H1 (cell line): ENCODE data around the gene DEDD2. TPM values are rescaled to one million over a fixed set of nuclear protein-coding genes. Genes with fewer than 3 reads are reported as not detected.

Experiments
- CTCF ChIA-PET: fragments of 300-600 bp; sonication (Branson Sonifier 250); formaldehyde crosslinking; loops from one replicate; lab custom pipeline; 2021; ENCODE audit not compliant: partially characterized antibody; lab: Charles Lee
- POLR2A ChIA-PET: fragments of 300-600 bp; sonication (Branson Sonifier 250); formaldehyde crosslinking; loops from one replicate; lab custom pipeline; 2021; ENCODE audit warnings: inconsistent platforms; ENCODE audit not compliant: partially characterized antibody; lab: Charles Lee
- DNase-seq, 2 experiments: peaks; one replicate each; pipeline versions ENCODE4 v3.0.0 to v3.0.0-alpha.2; 2010 to 2022; ENCODE audit warnings: low spot score in 2 of 2, low read depth in 1 of 2, mixed read lengths in 1 of 2
- FAIRE-seq: peaks from 2 replicates; lab custom pipeline; 2011; peaks lifted over from hg19 to GRCh38; lab: Jason Lieb, UNC
- H2AFZ ChIP-seq: 2 replicates; pipeline ENCODE4 v1.8.1; 2012; ENCODE audit warnings: low read length, inconsistent platforms
- H2AK5ac ChIP-seq: 2 replicates; pipeline ENCODE4 v1.6.1; 2013; ENCODE audit warnings: low read depth, low read length
- H2BK120ac ChIP-seq: replicated peaks from 2 replicates; pipeline ENCODE3; 2013; ENCODE audit warnings: low read depth, low read length, inconsistent platforms
- H2BK12ac ChIP-seq: 2 replicates; pipeline ENCODE4 v1.6.1; 2013; ENCODE audit warnings: low read depth, low read length
- H2BK15ac ChIP-seq: 2 replicates; pipeline ENCODE4 v1.6.1; 2013; ENCODE audit warnings: low read length
- H2BK20ac ChIP-seq: 2 replicates; pipeline ENCODE4 v1.6.1; 2013; ENCODE audit warnings: low read length
- H2BK5ac ChIP-seq: 2 replicates; pipeline ENCODE4 v1.6.1; 2013; ENCODE audit warnings: low read depth, low read length
- H3K14ac ChIP-seq: 2 replicates; pipeline ENCODE4 v1.6.1; 2013; ENCODE audit warnings: inconsistent platforms; ENCODE audit not compliant: insufficient read length
- H3K18ac ChIP-seq: 2 replicates; pipeline ENCODE4 v1.6.1; 2013; ENCODE audit warnings: low read length; ENCODE audit errors: extremely low read depth
- H3K23ac ChIP-seq: 2 replicates; pipeline ENCODE4 v1.6.1; 2013; ENCODE audit warnings: inconsistent platforms; ENCODE audit not compliant: insufficient read length
- H3K23me2 ChIP-seq: 2 replicates; pipeline ENCODE4 v1.6.1; 2013; ENCODE audit warnings: low read depth, low read length
- H3K27ac ChIP-seq: 2 replicates; pipeline ENCODE4 v1.6.1; 2011; ENCODE audit warnings: low read depth, low read length, inconsistent platforms
- H3K27me3 ChIP-seq, 4 experiments: replicated peaks in 1 of 4; 1 replicate in 1 of 4; 2 replicates in 3 of 4; pipeline versions ENCODE4 v1.6.1 to v1.8.1; 2011 to 2013; ENCODE audit warnings: low read length in 3 of 4, mild to moderate bottlenecking in 3 of 4, inconsistent platforms in 2 of 4, mixed read lengths in 2 of 4, moderate library complexity in 1 of 4; ENCODE audit not compliant: control insufficient read depth in 3 of 4, insufficient read depth in 3 of 4; ENCODE audit errors: extremely low read depth in 1 of 4
- H3K36me3 ChIP-seq, 4 experiments: 2 replicates each; pipeline versions ENCODE4 v1.6.1 to v1.8.1; 2011 to 2013; ENCODE audit warnings: mild to moderate bottlenecking in 4 of 4, low read length in 3 of 4, moderate library complexity in 2 of 4, control low read depth in 1 of 4, inconsistent platforms in 1 of 4; ENCODE audit not compliant: insufficient read depth in 4 of 4, control insufficient read depth in 2 of 4
- H3K4ac ChIP-seq: replicated peaks from 2 replicates; pipeline ENCODE3; 2013; ENCODE audit warnings: low read length, low read depth, mixed read lengths, inconsistent platforms; ENCODE audit not compliant: insufficient read length
- H3K4me1 ChIP-seq, 4 experiments: replicated peaks in 1 of 4; 1 replicate in 1 of 4; 2 replicates in 3 of 4; pipeline versions ENCODE4 v1.6.1 to v1.8.1; 2011 to 2013; ENCODE audit warnings: low read length in 3 of 4, inconsistent platforms in 2 of 4, mixed read lengths in 1 of 4; ENCODE audit not compliant: insufficient read depth in 4 of 4, control insufficient read depth in 3 of 4
- H3K4me2 ChIP-seq, 2 experiments: 2 replicates each; pipeline versions ENCODE4 v1.6.1 to v1.8.1; 2011 to 2013; ENCODE audit warnings: low read depth in 2 of 2, low read length in 2 of 2, control low read depth in 1 of 2, inconsistent platforms in 1 of 2, mild to moderate bottlenecking in 1 of 2; ENCODE audit not compliant: insufficient read depth in 1 of 2
- H3K4me3 ChIP-seq, 4 experiments: fragments of 200-600, 300-600 bp in 1 of 4; sonication (generic), shearing (Covaris generic), sonication (Bioruptor Twin) in 1 of 4; 2 replicates each; pipeline versions ENCODE4 v1.5.1 to v1.8.1; 2011 to 2016; ENCODE audit warnings: low read length in 4 of 4, low read depth in 3 of 4, control low read depth in 2 of 4, inconsistent platforms in 2 of 4, mild to moderate bottlenecking in 2 of 4, mixed read lengths in 1 of 4, moderate library complexity in 1 of 4; ENCODE audit not compliant: insufficient read depth in 2 of 4; ENCODE audit errors: extremely low read depth in 1 of 4
- H3K56ac ChIP-seq: replicated peaks from 2 replicates; pipeline ENCODE3; 2013; ENCODE audit warnings: low read depth, mild to moderate bottlenecking, mixed read lengths, low read length, inconsistent platforms; ENCODE audit not compliant: insufficient read length
- H3K79me1 ChIP-seq: 2 replicates; pipeline ENCODE4 v1.6.1; 2013; ENCODE audit warnings: low read depth, low read length, control low read depth
- H3K79me2 ChIP-seq, 2 experiments: 2 replicates each; pipeline versions ENCODE4 v1.6.1 to v1.8.1; 2012 to 2013; ENCODE audit warnings: low read length in 2 of 2, mild to moderate bottlenecking in 2 of 2, inconsistent platforms in 1 of 2; ENCODE audit not compliant: insufficient read depth in 2 of 2, control insufficient read depth in 1 of 2
- H3K9ac ChIP-seq, 4 experiments: replicated peaks in 1 of 4; 1 replicate in 1 of 4; 2 replicates in 3 of 4; pipeline versions ENCODE4 v1.6.1 to v1.8.1; 2011 to 2013; ENCODE audit warnings: low read depth in 3 of 4, low read length in 3 of 4, control low read depth in 2 of 4, mild to moderate bottlenecking in 2 of 4, moderate library complexity in 2 of 4, inconsistent platforms in 1 of 4; ENCODE audit errors: extremely low read depth in 1 of 4
- H3K9me3 ChIP-seq, 2 experiments: 2 replicates each; pipeline versions ENCODE4 v1.6.1 to v1.8.1; 2012 to 2013; ENCODE audit warnings: mild to moderate bottlenecking in 2 of 2, moderate library complexity in 2 of 2, control low read depth in 1 of 2, inconsistent platforms in 1 of 2, low read depth in 1 of 2, low read length in 1 of 2, mixed read lengths in 1 of 2; ENCODE audit not compliant: insufficient read depth in 2 of 2
- H4K20me1 ChIP-seq, 2 experiments: replicated peaks in 1 of 2; 2 replicates each; pipeline versions ENCODE3 to v1.8.1; 2011 to 2013; ENCODE audit warnings: inconsistent platforms in 2 of 2, low read length in 2 of 2, mild to moderate bottlenecking in 1 of 2; ENCODE audit not compliant: insufficient read depth in 2 of 2, control insufficient read depth in 1 of 2
- H4K5ac ChIP-seq: 2 replicates; pipeline ENCODE4 v1.6.1; 2013; ENCODE audit warnings: low read length, low read depth, mixed read lengths, inconsistent platforms; ENCODE audit not compliant: insufficient read length
- H4K8ac ChIP-seq: 2 replicates; pipeline ENCODE4 v1.8.0; 2013; ENCODE audit warnings: mild to moderate bottlenecking, moderate library complexity, low read length, inconsistent platforms; ENCODE audit not compliant: insufficient read depth; ENCODE audit errors: extremely low read depth
- H4K91ac ChIP-seq: replicated peaks from 2 replicates; pipeline ENCODE3; 2013; ENCODE audit warnings: low read length, mixed read lengths, inconsistent platforms; ENCODE audit not compliant: insufficient read length
- CBX8 ChIP-seq: fragments of 300-800, 300-1000 bp; sonication (generic); IDR thresholded peaks from 2 replicates; pipeline ENCODE4 v1.7.1; 2016; ENCODE audit warnings: low read depth, low read length, borderline replicate concordance
- CEBPB ChIP-seq: IDR thresholded peaks from 2 replicates; pipeline ENCODE4 v1.6.1; 2012; ENCODE audit warnings: low read depth, low read length
- CHD1 ChIP-seq: IDR thresholded peaks from 2 replicates; pipeline ENCODE4 v1.6.1; 2012; ENCODE audit warnings: low read depth, low read length, improper control_type of control experiment
- EGR1 ChIP-seq: IDR thresholded peaks from 2 replicates; pipeline ENCODE4 v1.6.1; 2011; ENCODE audit warnings: low read depth, low read length, borderline replicate concordance
- GABPA ChIP-seq: IDR thresholded peaks from 2 replicates; pipeline ENCODE4 v1.6.1; 2011; ENCODE audit warnings: mild to moderate bottlenecking, low read length, moderate library complexity, borderline replicate concordance; ENCODE audit not compliant: insufficient read depth
- HDAC2 ChIP-seq, 2 experiments: fragments of 300-600 bp in 1 of 2; sonication (generic) in 1 of 2; IDR thresholded peaks; 2 replicates each; pipeline ENCODE4 v1.6.1; 2011 to 2012; ENCODE audit warnings: low read depth in 2 of 2, low read length in 2 of 2, mild to moderate bottlenecking in 2 of 2, moderate library complexity in 2 of 2, borderline replicate concordance in 1 of 2, inconsistent platforms in 1 of 2
- MAFK ChIP-seq: IDR thresholded peaks from 2 replicates; pipeline ENCODE4 v1.6.1; 2012; ENCODE audit warnings: low read depth, mild to moderate bottlenecking, improper control_type of control experiment, low read length
- MAX ChIP-seq: IDR thresholded peaks from 2 replicates; pipeline ENCODE4 v1.6.1; 2012; ENCODE audit warnings: inconsistent platforms
- SIRT6 ChIP-seq: IDR thresholded peaks from one replicate; pipeline ENCODE4 v1.7.1; 2012; ENCODE audit warnings: low read length, inconsistent platforms
- SP1 ChIP-seq: IDR thresholded peaks from 2 replicates; pipeline ENCODE4 v1.6.1; 2011; ENCODE audit warnings: low read depth, low read length
- SP4 ChIP-seq: IDR thresholded peaks from 2 replicates; pipeline ENCODE4 v1.6.1; 2012; ENCODE audit warnings: low read length, inconsistent platforms
- SUZ12 ChIP-seq: fragments of 200-600 bp; sonication (generic); IDR thresholded peaks from 2 replicates; pipeline ENCODE4 v1.6.1; 2012; ENCODE audit warnings: mild to moderate bottlenecking, inconsistent platforms, low read length, moderate library complexity, mixed read lengths
- TBP ChIP-seq: IDR thresholded peaks from 2 replicates; pipeline ENCODE4 v1.6.1; 2011; ENCODE audit warnings: low read depth, low read length, improper control_type of control experiment
- YY1 ChIP-seq: IDR thresholded peaks from 2 replicates; pipeline ENCODE4 v1.6.1; 2011; ENCODE audit warnings: low read depth, mild to moderate bottlenecking, low read length
- WGBS, 2 experiments: shearing (Covaris generic) in 1 of 2; methylation state at CpG; one replicate each; pipeline versions ENCODE4 v1.1.6 to v1.1.7; 2013 to 2015; ENCODE audit warnings: low lambda C conversion rate in 2 of 2, mixed read lengths in 2 of 2, inconsistent platforms in 1 of 2, low coverage in 1 of 2, missing lambda C conversion rate in 1 of 2; ENCODE audit not compliant: insufficient replicate concordance in 2 of 2, insufficient coverage in 1 of 2, insufficient read length in 1 of 2; ENCODE audit errors: extremely low coverage in 1 of 2, missing lambda C conversion rate in 1 of 2; 5-methylcytosine and 5-hydroxymethylcytosine counted together
- polyA plus RNA-seq, 7 experiments: library from polyadenylated mRNA; depleted of rRNA in 3 of 7; stranded (reverse) in 5 of 7; unstranded in 2 of 7; fragments of >200 nt in 5 of 7; fragments of 200-250 nt in 2 of 7; gene quantifications; 1 replicate in 5 of 7; 2 replicates in 1 of 7; 4 replicates in 1 of 7; pipeline versions ENCODE4 v1.2.1 to v1.2.3, GENCODE V29; 2011 to 2013; ENCODE audit warnings: missing spikeins in 2 of 7, mixed read lengths in 2 of 7
- total RNA-seq: library from RNA; stranded (reverse); fragmentation: NEBNext Ultra II Directional; extraction: Animal tissue kit (Norgen Biotek cat#: 25700); gene quantifications from 2 replicates; pipeline ENCODE4 v1.2.1, GENCODE V29; 2021

DEDD2 gene
- total and polyA plus RNA-seq, 2 of the 8 experiments (the other 6 are each of a cell fraction or from before 2014, with no cell fraction given): 37.8 to 65.0 TPM

DNA sequence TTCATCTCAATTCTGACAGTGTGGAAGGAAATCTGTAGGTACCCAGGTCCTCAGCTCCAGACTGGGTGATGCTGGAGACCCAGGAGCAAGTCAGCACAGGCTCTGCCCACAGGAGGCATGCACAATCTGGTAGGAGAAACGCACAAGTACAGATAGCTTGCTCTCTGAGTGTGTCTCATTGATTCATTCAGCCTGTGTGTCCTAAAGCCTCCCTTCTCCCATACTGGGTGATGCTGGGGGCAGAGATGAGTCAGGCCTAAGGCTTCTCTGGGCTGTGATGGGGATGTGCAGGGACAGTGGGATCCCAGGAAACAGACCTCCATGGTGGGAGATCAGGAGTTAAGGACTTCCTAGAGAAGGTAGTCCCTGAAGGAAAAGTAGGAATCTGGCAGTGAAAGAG is 9.4 kb upstream of the DEDD2 start:
- Histone ChIP-seq H3K4ac (no peak overlapping the region), H3K4me2 (no peak overlapping the region), H3K27ac (no peak overlapping the region), H4K8ac (no peak overlapping the region), H2AK5ac (no peak overlapping the region), H2AFZ (no peak overlapping the region), H3K79me2 (peaks cover 0 to 3% of the 10 kb centered on the region in 2 experiments; a peak in 1 of 4 replicates), H3K14ac (no peak overlapping the region), H3K4me3 (no peak overlapping the region), H3K79me1 (peaks cover 7% of the 10 kb centered on the region), H3K4me1 (no peaks in the 10 kb centered on the region), H3K9me3 (no peaks in the 10 kb centered on the region), H3K36me3 (peaks cover 19 to 52% (median 40%) of the 10 kb centered on the region in 4 experiments), H3K27me3 (no peaks in the 10 kb centered on the region), H2BK15ac (no peak overlapping the region), H3K9ac (no peak overlapping the region), H3K23ac (no peak overlapping the region), H3K56ac (no peak overlapping the region), H4K20me1 (peaks cover 13 to 30% of the 10 kb centered on the region in 2 experiments), H2BK12ac (no peak overlapping the region), H3K23me2 (no peaks in the 10 kb centered on the region), H3K18ac (no peak overlapping the region), H4K5ac (no peak overlapping the region)
- POLR2A ChIA-PET: interaction anchor here (1.2 to 4.5 kb wide), 5 partner anchors 9 to 94 kb away, joined by 3 to 23 read pairs (median 5); partner anchors contain the start of gene POU2F2
- 95% methylated on average over 1 of the region's 1 CpG; no CpG with 5 or more reads in 1 of the 2 experiments for WGBS, 2 experiments
- no peak for FAIRE-seq
- CTCF ChIA-PET: interaction anchor here (1.5 kb wide), 1 partner anchor 113 kb away, joined by 4 read pairs; no protein-coding TSS in a partner anchor
- no peak for TF ChIP-seq CHD1
- TF ChIP-seq YY1: no peak
- TF ChIP-seq EGR1: no peak
- no peak for TF ChIP-seq MAX
- TF ChIP-seq TBP: no peak
- TF ChIP-seq SP1: no peak
- no peak for TF ChIP-seq MAFK
- no peak for TF ChIP-seq SP4
- no peak for TF ChIP-seq SUZ12
- TF ChIP-seq CEBPB: no peak
- no peak for TF ChIP-seq CBX8
- no peak for TF ChIP-seq GABPA
- TF ChIP-seq HDAC2 (IDR thresholded peaks at IDR 0.05; ENCODE audit: borderline replicate concordance in 1 of 2, low read depth in 2 of 2, low read length in 2 of 2): no peak
- TF ChIP-seq SIRT6: no peak
- TF ChIP-seq, all 59 proteins: peak for 0
- no peak overlapping the region for H2BK120ac ChIP-seq
- no peak overlapping the region for H2BK20ac ChIP-seq
- no peak overlapping the region for H4K91ac ChIP-seq
- no peak for DNase-seq
- H2BK5ac ChIP-seq: no peak overlapping the region
